DOHH2 (cell line): ENCODE measurements around the gene COLQ.

Source experiments
- CTCF ChIP-seq: fragments of 200-600 bp; sonication (generic); IDR thresholded peaks from one replicate; pipeline ENCODE4 v1.5.1; 2014; ENCODE audit warnings: antibody characterized with exemption, mild to moderate bottlenecking, low read depth, low read length; ENCODE audit not compliant: poor library complexity, severe bottlenecking
- EZH2phosphoT487 ChIP-seq: fragments of 200-600 bp; sonication (generic); IDR thresholded peaks from 2 replicates; pipeline ENCODE4 v1.6.1; 2017; ENCODE audit warnings: borderline replicate concordance, mild to moderate bottlenecking, antibody characterized with exemption, low read length, moderate library complexity, mixed read lengths

DNA sequence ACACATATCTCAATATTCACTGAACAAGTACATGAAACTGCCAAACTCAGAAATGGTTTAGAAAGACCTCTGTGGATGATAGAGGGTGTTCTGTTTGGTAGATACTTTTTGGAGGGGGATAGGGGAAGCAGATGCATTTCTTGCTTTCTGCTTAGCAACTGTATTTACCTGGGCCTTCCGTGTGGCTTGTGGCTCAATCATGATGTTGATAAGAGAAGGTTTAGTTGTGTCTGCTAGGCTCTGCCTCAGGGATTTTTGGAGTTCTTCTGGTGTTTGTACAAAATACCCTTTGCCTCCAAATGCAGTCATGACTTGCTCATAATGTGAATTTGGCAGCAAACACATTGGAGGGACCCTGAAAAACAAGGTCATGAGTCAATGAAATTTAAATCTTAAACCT, 41.7 kb upstream of the COLQ start:
- TF ChIP-seq CTCF = no peak
- TF ChIP-seq EZH2phosphoT487 = no peak
